WTC11 (cell line): Measurements from ENCODE around the gene MBOAT2. TPM values are rescaled to one million over a fixed set of nuclear protein-coding genes. Genes with fewer than 3 reads are reported as not detected.

Experiments
- ATAC-seq: fragments of 200-7000 bp; cut with Tn5 transposase; 2 replicates; pipeline ENCODE4 v1.10.0; 2021; ENCODE audit warnings: mild to moderate bottlenecking, moderate library complexity
- CTCF ChIA-PET: fragments of 300-600 bp; sonication (Branson Sonifier 250); formaldehyde crosslinking; loops from one replicate; lab custom pipeline; 2021; ENCODE audit warnings: antibody characterized with exemption; lab: Charles Lee
- POLR2A ChIA-PET: fragments of 350-600 bp; sonication (Branson Sonifier 250); formaldehyde crosslinking; loops from one replicate; lab custom pipeline; 2021; ENCODE audit warnings: antibody characterized with exemption; lab: Charles Lee
- DNase-seq: peaks from one replicate; pipeline ENCODE4 v3.0.0; 2021; ENCODE audit warnings: low spot score
- H3K27ac Mint-ChIP-seq: 2 replicates; pipeline ENCODE4 v1.8.0; 2021; ENCODE audit warnings: mixed read lengths
- H3K27me3 Mint-ChIP-seq: 2 replicates; pipeline ENCODE4 v1.8.0; 2021; ENCODE audit warnings: low read depth, mild to moderate bottlenecking, moderate library complexity, mixed read lengths
- H3K36me3 Mint-ChIP-seq: 2 replicates; pipeline ENCODE4 v1.8.0; 2021; ENCODE audit warnings: mixed read lengths
- H3K4me1 Mint-ChIP-seq: 2 replicates; pipeline ENCODE4 v1.8.0; 2022; ENCODE audit warnings: mixed read lengths
- H3K4me3 Mint-ChIP-seq: 2 replicates; pipeline ENCODE4 v1.8.0; 2021; ENCODE audit warnings: mild to moderate bottlenecking, moderate library complexity, mixed read lengths
- H3K9me3 Mint-ChIP-seq: 2 replicates; pipeline ENCODE4 v1.8.0; 2021; ENCODE audit warnings: mixed read lengths
- ARID4B ChIP-seq: sonication (generic); formaldehyde crosslinking; IDR thresholded peaks from 2 replicates; pipeline ENCODE4 v1.8.0; 2023; ENCODE audit warnings: missing genetic modification reagents, mild to moderate bottlenecking, borderline replicate concordance
- CREM ChIP-seq: sonication (generic); formaldehyde crosslinking; IDR thresholded peaks from 2 replicates; pipeline ENCODE4 v1.8.1; 2022; ENCODE audit warnings: mild to moderate bottlenecking, missing genetic modification reagents, moderate library complexity
- CTCF ChIP-seq: fragments of 200-600 bp; IDR thresholded peaks from 2 replicates; pipeline ENCODE4 v1.8.0; 2022; ENCODE audit warnings: antibody characterized with exemption
- ERG ChIP-seq: fragments of 250-450 bp; sonication (Bioruptor Pico); IDR thresholded peaks from 2 replicates; pipeline ENCODE4 v1.8.0; 2021; ENCODE audit warnings: mild to moderate bottlenecking
- GTF2I ChIP-seq: fragments of 250-450 bp; sonication (Bioruptor Pico); conservative IDR thresholded peaks from 2 replicates; pipeline ENCODE4 v1.4.0; 2021; ENCODE audit warnings: mild to moderate bottlenecking
- KAT7 ChIP-seq: sonication (generic); formaldehyde crosslinking; IDR thresholded peaks from 2 replicates; pipeline ENCODE4 v1.8.1; 2023; ENCODE audit warnings: missing genetic modification reagents, mild to moderate bottlenecking, borderline replicate concordance
- MXD4 ChIP-seq: fragments of 250-450 bp; sonication (Bioruptor Pico); IDR thresholded peaks from 2 replicates; pipeline ENCODE4 v1.8.0; 2021; ENCODE audit warnings: mild to moderate bottlenecking, moderate library complexity, borderline replicate concordance
- NFATC4 ChIP-seq: fragments of 250-450 bp; sonication (Bioruptor Pico); IDR thresholded peaks from 2 replicates; pipeline ENCODE4 v1.9.0; 2021; ENCODE audit warnings: mild to moderate bottlenecking
- NR3C1 ChIP-seq: sonication (generic); formaldehyde crosslinking; conservative IDR thresholded peaks from 2 replicates; pipeline ENCODE4 v1.8.1; 2023; ENCODE audit warnings: low read depth, mild to moderate bottlenecking, missing genetic modification reagents
- USF2 ChIP-seq: sonication (generic); formaldehyde crosslinking; IDR thresholded peaks from 2 replicates; pipeline ENCODE4 v1.8.1; 2023; ENCODE audit warnings: mild to moderate bottlenecking, missing genetic modification reagents, moderate library complexity
- ZBTB21 ChIP-seq: sonication (generic); formaldehyde crosslinking; IDR thresholded peaks from 2 replicates; pipeline ENCODE4 v1.8.1; 2023; ENCODE audit warnings: mild to moderate bottlenecking, missing genetic modification reagents, borderline replicate concordance
- ZNF671 ChIP-seq: fragments of 250-450 bp; sonication (Bioruptor Pico); IDR thresholded peaks from 2 replicates; pipeline ENCODE4 v1.8.0; 2021; ENCODE audit warnings: mild to moderate bottlenecking
- ZSCAN18 ChIP-seq: fragments of 250-450 bp; sonication (Bioruptor Pico); IDR thresholded peaks from 2 replicates; pipeline ENCODE4 v2.1.2; 2022; ENCODE audit warnings: mild to moderate bottlenecking, moderate library complexity
- total RNA-seq: library from RNA; stranded (reverse); gene quantifications from 3 replicates; pipeline ENCODE4 v1.2.3, GENCODE V29; 2021

MBOAT2 gene
- total RNA-seq, 1 experiment from 2014 or later, result 24.7 TPM

GRCh38 chr2:8954990-8955389 is 48.5 kb downstream of the MBOAT2 start:
- no peak for ATAC-seq
- CTCF ChIA-PET, result no interaction called here

More at GRCh38 chr2:8954990-8955389, 48.5 kb downstream of the MBOAT2 start:
- TF ChIP-seq CTCF, result no peak
- no peak for TF ChIP-seq ERG (CRISPR knock-in tag)
- TF ChIP-seq GTF2I (CRISPR knock-in tag), result no peak
- no peak for TF ChIP-seq MXD4
- no peak for TF ChIP-seq KAT7 (CRISPR knock-in tag)
- no peak for TF ChIP-seq ZSCAN18 (CRISPR knock-in tag)
- no peak for TF ChIP-seq NR3C1 (CRISPR knock-in tag)
- TF ChIP-seq ZNF671, result no peak
- no peak for TF ChIP-seq CREM (CRISPR knock-in tag)
- no peak for TF ChIP-seq ZBTB21 (CRISPR knock-in tag)
- TF ChIP-seq USF2 (CRISPR knock-in tag), result no peak
- TF ChIP-seq ARID4B (CRISPR knock-in tag), result no peak
- no peak for TF ChIP-seq NFATC4 (CRISPR knock-in tag)
- TF ChIP-seq, all 79 proteins: peak for 0
- peaks cover 16% of the 10 kb centered on the region for H3K4me1 Mint-ChIP-seq
- no peak for DNase-seq
- peaks cover 47% of the 10 kb centered on the region for H3K36me3 Mint-ChIP-seq
- H3K9me3 Mint-ChIP-seq, result peaks cover 41% of the 10 kb centered on the region
- H3K27me3 Mint-ChIP-seq, result no peaks in the 10 kb centered on the region; the same call in 1 of the 2 replicates
- no peak overlapping the region for H3K4me3 Mint-ChIP-seq
- POLR2A ChIA-PET, result no interaction called here
- H3K27ac Mint-ChIP-seq, result no peak overlapping the region
